HL-60 (cell line): ENCODE data around the gene CHRNG.

Experiments
- DNase-seq, 2 experiments: peaks; one replicate each; pipeline ENCODE4 v3.0.0-alpha.2; 2010 to 2020; ENCODE audit warnings: low read depth in 1 of 2, low spot score in 1 of 2
- H3K27ac ChIP-seq: fragments of 250-450 bp; sonication (Bioruptor Pico); replicated peaks from 2 replicates; pipeline ENCODE4 v1.5.1; 2020; ENCODE audit warnings: mild to moderate bottlenecking, moderate library complexity
- H3K27me3 ChIP-seq: fragments of 250-450 bp; sonication (Bioruptor Pico); 2 replicates; pipeline ENCODE4 v1.5.1; 2021; ENCODE audit warnings: mild to moderate bottlenecking, moderate library complexity; ENCODE audit not compliant: insufficient read depth, poor library complexity, severe bottlenecking
- H3K4me3 ChIP-seq: replicated peaks from 2 replicates; pipeline ENCODE4 v1.5.1; 2011; ENCODE audit warnings: mild to moderate bottlenecking, control low read depth, low read length; ENCODE audit not compliant: insufficient read depth
- CTCF ChIP-seq: IDR thresholded peaks from one replicate; pipeline ENCODE4 v1.5.1; 2011; ENCODE audit warnings: low read length, control low read depth, inconsistent platforms; ENCODE audit not compliant: insufficient read depth
- GABPA ChIP-seq: IDR thresholded peaks from 2 replicates; pipeline ENCODE4 v1.6.1; 2012; ENCODE audit warnings: low read depth
- POLR2AphosphoS5 ChIP-seq: IDR thresholded peaks from 2 replicates; pipeline ENCODE4 v1.6.1; 2012; ENCODE audit warnings: low read depth
- REST ChIP-seq: IDR thresholded peaks from 2 replicates; pipeline ENCODE4 v1.6.1; 2012; ENCODE audit warnings: low read depth; ENCODE audit not compliant: insufficient replicate concordance
- SPI1 ChIP-seq: IDR thresholded peaks from 2 replicates; pipeline ENCODE4 v1.6.1; 2012; ENCODE audit warnings: low read depth, mild to moderate bottlenecking, borderline replicate concordance

CHRNG gene

GRCh38 chr2:232497348-232497747 is 42.1 kb upstream of the CHRNG start:
- DNase-seq, result no peak
- Histone ChIP-seq H3K27me3 (peaks cover 16% of the 10 kb centered on the region), H3K4me3 (no peak overlapping the region), H3K27ac (no peak overlapping the region)
- TF ChIP-seq SPI1, result no peak
- TF ChIP-seq REST, result no peak
- TF ChIP-seq GABPA, result no peak
- no peak for TF ChIP-seq POLR2AphosphoS5
- no peak for TF ChIP-seq CTCF

- no peak for TF ChIP-seq REST
- no peak for TF ChIP-seq SPI1
- TF ChIP-seq CTCF, result no peak
- TF ChIP-seq GABPA, result no peak
- TF ChIP-seq POLR2AphosphoS5, result no peak
- H3K4me3 ChIP-seq, result no peak overlapping the region
- H3K27ac ChIP-seq, result no peak overlapping the region
- DNase-seq, result no peak
- H3K27me3 ChIP-seq, result peaks cover 21% of the 10 kb centered on the region
These were observed 41.0 kb upstream of the CHRNG start for GRCh38 chr2:232498452-232498851.

- Histone ChIP-seq H3K27me3 (peaks cover 43% of the 10 kb centered on the region), H3K27ac (no peak overlapping the region), H3K4me3 (no peak overlapping the region)
- no peak for TF ChIP-seq SPI1
- no peak for DNase-seq
These were observed 38.1 kb upstream of the CHRNG start for GRCh38 chr2:232501331-232501771.

GRCh38 chr2:232501794-232502390 is 37.6 kb upstream of the CHRNG start:
- H3K4me3 ChIP-seq, result no peak overlapping the region
- DNase-seq, result no peak
- no peak for TF ChIP-seq GABPA
- TF ChIP-seq CTCF, result no peak
- no peak for TF ChIP-seq SPI1
- TF ChIP-seq REST, result no peak
- no peak for TF ChIP-seq POLR2AphosphoS5
- H3K27ac ChIP-seq, result no peak overlapping the region
- peaks cover 43% of the 10 kb centered on the region for H3K27me3 ChIP-seq
